ENCODE data around the gene LARGE2.

The LARGE2 gene

DNA sequence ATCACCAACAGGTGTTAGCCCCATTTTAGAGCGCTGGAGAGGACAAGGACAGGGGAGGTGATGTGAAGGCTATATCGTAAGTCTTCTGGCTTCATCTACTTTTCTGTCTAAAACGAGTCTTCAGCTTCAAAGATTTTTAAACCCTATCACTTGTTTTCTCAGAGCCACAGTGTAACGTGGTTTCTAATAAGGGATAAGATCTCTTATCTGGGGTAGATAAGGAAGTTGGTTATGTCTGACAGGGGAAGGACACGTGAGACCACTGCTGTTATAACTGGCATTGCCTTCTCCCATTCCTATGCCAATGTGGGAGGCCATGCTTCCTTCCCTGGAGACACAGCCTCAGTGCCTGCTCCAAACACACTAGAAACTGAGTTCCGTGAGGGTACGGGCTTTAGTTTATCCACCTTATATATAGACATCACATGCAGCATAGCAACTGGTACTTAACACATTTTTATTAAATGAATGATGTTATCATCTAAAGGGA lies 39.3 kb downstream of the LARGE2 start:
- DNase-seq (ENCODE audit: low spot score) = no peak

DNA sequence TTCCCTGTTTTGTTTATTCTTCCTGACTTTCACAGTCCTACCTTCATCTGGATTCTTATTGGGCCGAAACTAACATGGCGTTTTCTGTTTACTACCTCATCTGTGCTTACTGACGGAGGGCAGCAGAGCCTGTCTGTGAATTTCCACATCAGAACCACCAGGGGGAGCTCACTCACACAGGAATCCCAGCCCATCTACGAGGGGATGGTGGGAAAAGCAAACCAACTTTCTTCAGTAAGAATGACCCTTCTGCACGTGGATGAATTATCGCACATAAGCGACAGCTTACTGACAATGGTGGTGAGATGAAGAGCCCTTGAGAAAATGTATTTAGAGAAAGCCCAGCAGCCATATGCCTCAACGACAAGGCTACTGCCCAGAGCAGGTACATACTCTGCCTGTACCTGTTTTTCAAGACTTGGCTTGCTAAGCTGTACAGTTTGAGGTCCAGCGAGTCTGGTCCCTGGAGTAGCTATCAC lies 42.5 kb downstream of the LARGE2 start:
- peak; percentile 75 for DNase-seq (ENCODE audit: low spot score)

DNA sequence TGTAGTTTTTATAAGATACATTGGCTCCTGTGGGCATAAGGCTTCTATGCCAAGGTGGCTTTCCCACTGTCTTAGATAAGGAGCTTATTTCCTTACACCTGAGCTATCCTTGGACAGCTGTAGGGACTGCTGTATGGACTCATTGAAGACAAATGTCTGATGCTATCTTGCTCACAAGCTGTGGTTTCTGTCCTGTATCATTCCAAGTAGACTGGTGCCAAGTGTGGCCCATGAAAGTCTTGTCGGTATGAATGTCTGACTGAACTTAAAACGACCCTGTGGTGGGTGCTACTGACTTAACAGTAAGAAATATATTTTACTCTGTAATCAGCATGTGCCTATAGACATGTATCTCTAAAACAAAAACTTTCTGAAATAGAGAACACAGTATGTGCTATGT lies 45.0 kb downstream of the LARGE2 start:
- no peak for DNase-seq (ENCODE audit: low spot score)

DNA sequence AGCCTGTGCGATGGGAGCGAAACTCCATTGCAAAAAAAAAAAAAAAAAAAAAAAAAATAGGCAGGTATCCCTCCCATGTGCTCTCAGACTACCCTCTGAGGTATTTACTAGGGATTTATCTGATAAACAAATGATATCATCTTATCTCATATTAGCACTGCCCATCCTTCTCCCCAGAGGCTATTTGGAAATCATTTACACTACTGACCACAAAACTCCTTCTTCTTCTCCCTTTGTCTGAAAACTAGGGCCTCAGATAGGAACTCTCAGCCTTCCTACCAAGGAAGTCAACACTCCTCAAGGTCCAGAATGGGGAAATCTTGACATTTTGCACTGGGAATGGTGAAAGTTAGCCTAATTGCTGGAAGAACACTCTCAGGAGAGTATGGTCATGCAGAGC lies 46.4 kb downstream of the LARGE2 start:
- DNase-seq (ENCODE audit: low spot score) = no peak

DNA sequence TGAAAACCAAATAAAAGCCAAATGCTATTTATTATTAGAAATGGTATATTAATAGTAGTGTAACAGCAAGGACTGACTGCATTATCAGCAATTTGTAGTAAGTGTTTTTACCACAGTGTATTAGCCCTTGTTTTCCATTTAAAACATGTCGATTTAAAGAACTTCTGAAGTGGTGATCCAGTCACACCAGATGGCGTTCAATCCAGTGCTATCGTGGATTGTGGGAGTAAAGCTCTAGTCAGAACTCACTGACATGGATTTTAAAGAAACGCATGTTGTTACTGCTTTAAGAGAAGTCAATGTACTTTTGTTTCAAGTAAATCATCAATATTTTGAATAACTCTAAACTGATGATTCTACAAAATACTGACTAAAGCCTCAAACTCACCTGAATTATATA lies 51.1 kb downstream of the LARGE2 start:
- DNase-seq (ENCODE audit: low spot score) = no peak

DNA sequence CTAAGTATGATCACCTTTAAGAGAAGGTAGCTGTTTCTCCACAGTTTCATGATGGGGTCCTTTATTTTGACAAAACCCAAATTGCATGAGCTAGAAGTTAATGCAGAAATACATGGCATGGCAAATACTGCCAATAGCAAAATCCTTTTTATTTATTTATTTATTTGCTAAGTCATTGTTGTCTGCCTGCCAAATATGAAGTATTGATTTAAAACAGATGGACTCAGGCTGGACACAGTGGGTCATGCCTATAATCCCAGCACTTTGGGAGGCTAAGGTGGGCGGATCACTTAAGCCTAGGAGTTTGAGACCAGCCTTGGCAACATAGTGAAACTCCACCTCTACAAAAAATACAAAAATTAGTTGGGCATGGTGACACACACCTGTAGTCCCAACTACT lies 52.4 kb downstream of the LARGE2 start:
- no peak for DNase-seq (ENCODE audit: low spot score)

Measured in CD4-positive, alpha-beta T cell treated with Interleukin-2 at 100 ng/mL for 4 hours (primary cell).